TTC549 (cell line): ENCODE measurements around the gene GATB.

Experiments
- FAIRE-seq: peaks from 2 replicates; lab custom pipeline; 2012; peaks lifted over from hg19 to GRCh38; lab: Jason Lieb, UNC

GATB gene

DNA sequence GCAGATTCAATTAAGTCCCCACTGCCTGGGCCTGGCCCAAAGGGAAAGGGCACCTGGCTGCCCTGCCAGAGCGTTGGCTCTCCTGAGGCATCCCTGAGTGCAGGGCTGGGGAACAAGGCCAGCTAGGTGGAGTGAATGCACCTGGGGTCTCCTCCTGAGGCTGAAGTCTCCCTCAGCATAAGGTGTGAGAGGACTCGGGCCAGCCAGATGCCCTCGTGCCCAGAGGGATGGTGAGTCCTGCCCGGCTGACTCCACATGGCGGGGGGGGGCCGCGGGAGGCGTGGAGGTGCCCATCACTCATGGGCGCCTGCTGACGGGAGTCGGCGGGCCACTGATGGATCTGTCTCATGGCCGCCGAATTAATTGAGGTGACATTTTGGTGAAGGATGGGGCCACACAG is 87.8 kb downstream of the GATB start:
- no peak for FAIRE-seq

GRCh38 chr4:151671541-151672059 is 89.2 kb downstream of the GATB start:
- no peak for FAIRE-seq

GRCh38 chr4:151670843-151671242 is 90.0 kb downstream of the GATB start:
- FAIRE-seq, result no peak

DNA sequence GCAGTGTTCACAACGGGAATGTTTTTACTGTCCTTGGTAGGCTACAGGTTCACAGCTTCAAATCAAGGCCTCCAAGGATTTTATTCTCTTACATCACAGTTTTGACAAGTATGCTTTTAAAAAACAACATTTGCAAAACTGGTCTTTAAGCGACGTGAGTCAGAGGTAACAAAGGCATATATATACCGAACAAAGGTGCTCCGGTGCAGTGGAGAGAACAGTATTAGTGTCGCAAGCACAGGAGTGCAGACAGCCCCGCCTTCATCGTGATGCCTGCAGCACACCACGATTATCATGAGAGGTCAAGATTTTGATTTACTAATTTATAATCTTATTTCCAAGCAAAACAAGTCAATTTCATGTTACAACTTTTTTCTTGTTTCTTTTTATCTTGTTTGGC is 90.8 kb downstream of the GATB start:
- FAIRE-seq, result no peak

DNA sequence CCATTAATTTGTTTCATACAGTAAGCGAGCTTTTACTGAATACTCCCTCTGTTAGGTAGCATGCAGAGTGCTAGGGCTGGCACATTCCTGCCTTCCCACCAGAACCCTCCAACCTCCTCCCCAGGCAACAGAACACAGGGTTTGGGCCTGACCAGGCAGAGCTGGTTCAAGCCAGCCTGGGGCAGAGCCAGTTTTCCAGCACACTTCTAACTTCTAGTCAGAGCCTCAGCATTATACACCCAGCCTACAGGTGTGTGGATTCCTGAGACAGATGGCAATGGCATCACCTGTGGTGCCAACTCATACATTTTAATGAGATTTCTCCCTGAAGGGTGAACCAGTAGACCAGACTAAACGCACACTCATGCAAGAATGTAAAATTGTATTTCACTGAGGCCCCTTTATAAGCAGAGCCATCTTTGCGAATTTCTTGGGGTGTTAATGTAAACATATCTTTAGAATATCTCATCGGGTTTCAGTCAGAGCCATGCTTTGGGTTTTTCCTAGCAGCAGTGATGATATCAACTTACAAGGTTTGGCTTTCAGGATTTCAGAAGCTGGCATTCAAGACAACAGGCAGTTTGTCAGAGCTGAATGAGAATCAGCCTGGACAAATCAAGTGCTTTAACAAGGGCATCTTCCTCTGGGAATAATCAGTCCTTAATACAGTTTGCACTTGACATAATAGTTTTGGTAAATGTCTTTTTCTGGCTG is 92.0 kb downstream of the GATB start:
- FAIRE-seq, result no peak

DNA sequence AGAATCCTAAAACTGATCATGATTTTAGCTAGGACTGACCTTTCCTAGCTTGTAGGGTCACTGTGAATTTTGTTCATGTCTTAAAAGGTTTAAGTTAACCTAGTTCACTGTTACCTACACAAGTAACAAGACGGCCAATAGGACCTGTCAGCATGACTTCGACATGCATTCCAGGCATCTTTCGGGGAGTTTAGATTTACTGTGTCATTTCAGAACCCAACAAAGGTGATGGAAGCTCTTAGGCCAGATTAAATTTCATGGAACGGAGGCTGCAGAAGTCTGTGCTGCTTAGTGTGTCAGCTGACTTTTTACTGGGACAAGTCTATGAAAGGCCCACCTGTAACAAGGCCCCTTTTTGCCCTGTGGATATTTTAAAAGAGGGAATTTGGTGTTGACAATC is 93.1 kb downstream of the GATB start:
- FAIRE-seq, result no peak

DNA sequence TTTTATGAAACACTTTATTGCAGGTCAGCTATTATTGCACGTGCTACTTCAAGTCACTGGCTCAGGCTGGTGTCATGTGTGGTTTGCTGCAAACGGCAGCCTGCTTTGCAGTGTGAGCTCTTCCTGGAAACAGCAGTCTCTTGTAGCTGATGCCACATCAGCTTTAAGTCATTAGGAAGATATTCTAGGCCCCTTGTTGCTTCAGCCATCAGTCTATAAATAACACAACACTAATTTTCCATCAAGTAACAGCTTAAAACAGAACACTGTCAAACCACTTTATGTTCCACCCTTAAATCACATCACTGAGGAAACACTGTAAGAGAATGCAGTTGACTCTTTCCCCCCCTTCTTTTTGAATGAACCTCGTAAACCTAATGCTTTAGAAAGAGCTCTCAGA is 93.8 kb downstream of the GATB start:
- no peak for FAIRE-seq

- no peak for FAIRE-seq
Measured at GRCh38 chr4:151666501-151666900, 94.3 kb downstream of the GATB start.

DNA sequence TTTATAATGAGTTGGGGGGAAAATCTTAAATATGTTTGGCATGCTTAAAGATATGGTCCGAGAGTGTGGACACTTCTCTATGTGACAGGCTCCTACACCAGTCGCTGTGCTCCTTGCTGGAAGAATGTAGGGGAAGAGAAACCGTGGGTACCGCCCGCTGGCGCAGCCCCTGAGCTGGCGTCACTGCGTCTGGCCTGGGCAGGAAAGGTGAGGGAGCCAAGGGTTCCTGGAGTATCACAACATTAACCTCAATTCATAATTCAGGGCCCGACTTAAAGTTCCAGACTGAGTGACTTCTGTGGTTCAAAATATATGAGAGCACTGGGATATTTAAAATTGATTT is 95.1 kb downstream of the GATB start:
- no peak for FAIRE-seq

- no peak for FAIRE-seq
Measured at GRCh38 chr4:151665022-151665784, 95.6 kb downstream of the GATB start.

DNA sequence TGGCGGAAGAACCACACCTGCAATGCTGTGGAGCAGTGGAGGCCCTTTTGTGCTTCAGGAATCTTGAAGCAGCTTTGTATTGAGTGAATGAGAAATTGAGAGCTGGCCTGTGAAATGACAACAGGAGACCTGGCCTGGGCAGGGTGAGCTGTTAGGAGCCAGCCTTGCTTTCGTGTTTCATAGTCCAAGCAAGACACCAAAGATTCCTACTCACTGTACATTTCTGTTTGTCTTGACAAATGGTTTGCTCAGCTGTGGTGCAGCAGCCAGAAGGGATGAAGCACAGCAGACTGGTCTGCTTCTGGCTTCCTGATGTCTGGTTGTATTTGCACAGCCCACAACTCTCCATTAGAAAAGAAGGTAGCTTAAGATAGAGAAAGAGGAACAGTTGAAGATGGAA is 96.5 kb downstream of the GATB start:
- no peak for FAIRE-seq

GRCh38 chr4:151663109-151663508 is 97.7 kb downstream of the GATB start:
- no peak for FAIRE-seq

GRCh38 chr4:151661873-151662272 is 98.9 kb downstream of the GATB start:
- FAIRE-seq, result no peak

GRCh38 chr4:151660676-151661075 is 100.1 kb downstream of the GATB start:
- no peak for FAIRE-seq

DNA sequence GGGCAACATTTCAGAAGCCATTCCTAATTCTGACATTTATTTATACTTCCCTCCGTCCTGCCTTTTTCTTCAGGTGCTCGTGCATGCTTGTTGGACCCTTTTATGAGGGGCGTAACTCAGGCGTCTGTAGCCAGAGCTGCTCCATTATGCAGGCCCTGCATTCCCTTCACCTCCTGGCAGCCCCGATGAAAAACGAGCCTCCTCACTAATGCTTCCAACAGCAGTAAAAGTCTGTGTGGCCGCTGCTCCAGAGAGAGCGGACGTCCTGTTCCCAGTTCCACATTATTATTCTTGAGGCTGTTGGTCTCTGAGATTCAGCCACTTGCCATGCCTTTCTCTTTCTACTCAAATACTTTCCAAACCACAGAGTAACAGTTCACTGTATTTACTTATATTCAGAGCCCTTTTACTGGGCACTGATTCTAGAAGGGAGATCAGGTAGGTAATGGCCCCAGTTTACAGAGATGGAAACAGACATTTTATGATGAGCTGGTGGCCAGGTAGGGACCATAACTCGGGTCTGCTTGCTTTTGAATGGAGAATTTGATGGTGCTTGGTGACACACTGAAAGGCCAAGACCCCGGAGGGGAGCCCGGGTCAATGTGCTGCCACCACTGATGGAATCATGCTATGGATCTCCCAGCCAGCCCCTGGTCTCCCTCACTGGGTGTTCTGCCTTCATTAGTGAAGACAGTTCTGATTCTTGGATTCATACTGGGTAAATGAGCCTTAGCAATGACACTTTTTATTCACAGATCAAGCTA is 101.0 kb downstream of the GATB start:
- no peak for FAIRE-seq

- no peak for FAIRE-seq
Measured at GRCh38 chr4:151658959-151659600, 101.7 kb downstream of the GATB start.

DNA sequence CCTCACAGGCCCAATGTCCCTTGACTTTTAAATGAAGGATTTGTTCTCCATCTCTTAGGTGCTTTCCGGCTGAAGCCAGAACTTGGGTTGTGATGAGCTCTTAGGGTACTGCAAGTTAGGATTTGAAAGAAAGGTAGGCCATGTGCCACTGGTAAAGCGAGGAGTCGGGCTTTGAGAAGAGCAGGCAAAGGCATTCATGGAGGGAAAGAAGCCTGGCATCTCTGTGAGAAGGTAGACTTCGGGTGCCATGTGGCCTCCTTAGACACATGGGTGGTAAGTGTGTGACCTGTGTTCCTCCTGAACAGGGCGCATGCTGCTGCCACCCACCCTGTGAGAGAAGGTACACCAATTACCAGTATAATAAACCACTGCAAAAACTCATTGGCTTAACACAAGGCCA is 102.9 kb downstream of the GATB start:
- no peak for FAIRE-seq

GRCh38 chr4:151656058-151656457 is 104.7 kb downstream of the GATB start:
- no peak for FAIRE-seq

DNA sequence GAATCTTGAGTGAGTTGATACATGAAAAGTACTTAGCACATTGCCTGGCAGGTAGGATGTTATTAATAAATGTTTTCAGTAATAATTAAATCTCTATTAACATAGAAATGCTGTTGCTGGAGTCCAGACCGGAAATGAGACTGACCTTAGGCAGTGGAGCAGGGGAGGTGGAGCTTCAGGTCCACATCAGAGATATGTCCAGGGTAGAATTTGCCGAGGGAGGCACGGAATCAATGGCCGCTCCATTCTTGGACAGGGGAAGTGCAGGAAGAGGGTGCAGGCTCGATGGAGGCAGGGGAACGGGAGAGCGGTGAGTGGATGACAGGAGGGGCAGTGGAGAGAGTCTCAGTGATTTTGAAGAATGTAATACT is 107.3 kb downstream of the GATB start:
- no peak for FAIRE-seq

GRCh38 chr4:151652841-151653547 is 107.8 kb downstream of the GATB start:
- no peak for FAIRE-seq

DNA sequence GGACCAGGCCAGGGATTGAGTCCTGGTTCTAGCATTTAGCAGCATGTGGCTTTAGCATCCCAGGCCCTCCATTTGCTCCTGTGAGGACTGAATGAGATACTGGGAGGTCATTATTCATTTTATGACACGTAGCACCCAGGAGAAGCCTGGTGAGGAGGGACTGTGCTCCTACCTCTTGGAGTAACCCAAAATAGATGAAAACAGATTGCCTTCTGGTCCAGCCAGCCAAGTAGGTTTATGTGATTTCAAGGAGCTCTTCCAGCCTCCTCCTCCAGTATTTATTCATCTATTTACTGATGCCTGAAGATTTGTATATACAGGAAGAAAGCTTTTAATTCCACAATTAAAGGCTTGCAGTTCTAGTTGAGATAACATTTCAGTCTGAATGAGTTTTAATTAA is 109.3 kb downstream of the GATB start:
- no peak for FAIRE-seq

DNA sequence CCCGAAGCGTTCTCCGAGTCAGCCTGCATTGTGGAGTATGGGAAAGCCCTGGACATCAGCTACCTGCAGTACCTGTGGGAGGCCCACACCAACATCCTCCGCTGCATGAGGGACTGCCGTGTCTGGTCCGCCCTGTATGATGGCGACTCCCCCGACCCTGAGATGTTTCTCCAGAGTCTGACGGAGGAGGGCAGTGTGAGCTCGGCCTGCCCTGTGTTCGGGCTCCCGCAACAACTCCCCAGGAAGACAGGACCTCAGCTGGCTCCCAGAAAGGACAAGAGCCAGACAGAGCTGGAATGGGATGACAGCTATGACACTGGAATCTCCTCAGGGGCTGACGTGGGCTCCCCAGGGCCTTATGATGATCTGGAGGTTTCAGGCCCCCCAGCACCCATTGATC is 111.3 kb downstream of the GATB start:
- FAIRE-seq, result no peak
